GM21423 (cell line): ENCODE data around the gene CRADD.
A peak's percentile ranks its signal among the peaks of the same experiment; 100 is the strongest.
"Not testable (repeated sequence)": the region's sequence is repeated elsewhere in the genome, so short reads cannot be mapped to it uniquely, and the experiment has no call there.

Experiments used
- ATAC-seq: cut with Tn5 transposase; IDR thresholded peaks from one replicate; pipeline ENCODE4 v1.9.1; 2021; ENCODE audit warnings: mild to moderate bottlenecking, moderate library complexity; ENCODE audit not compliant: unreplicated experiment

CRADD gene

GRCh38 chr12:93780886-93781285 lies 103.7 kb downstream of the CRADD start:
- ATAC-seq, result not testable (repeated sequence)

DNA sequence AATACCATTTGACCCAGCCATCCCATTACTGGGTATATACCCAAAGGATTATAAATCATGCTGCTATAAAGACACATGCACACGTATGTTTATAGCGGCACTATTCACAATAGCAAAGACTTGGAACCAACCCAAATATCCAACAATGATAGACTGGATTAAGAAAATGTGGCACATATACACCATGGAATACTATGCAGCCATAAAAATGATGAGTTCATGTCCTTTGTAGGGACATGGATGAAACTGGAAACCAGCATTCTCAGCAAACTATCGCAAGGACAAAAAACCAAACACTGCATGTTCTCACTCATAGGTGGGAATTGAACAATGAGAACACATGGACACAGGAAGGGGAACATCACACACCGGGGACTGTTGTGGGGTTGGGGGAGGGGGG lies 104.8 kb downstream of the CRADD start:
- ATAC-seq, result not testable (repeated sequence)

GRCh38 chr12:93782853-93783252 lies 105.7 kb downstream of the CRADD start:
- ATAC-seq, result no peak

DNA sequence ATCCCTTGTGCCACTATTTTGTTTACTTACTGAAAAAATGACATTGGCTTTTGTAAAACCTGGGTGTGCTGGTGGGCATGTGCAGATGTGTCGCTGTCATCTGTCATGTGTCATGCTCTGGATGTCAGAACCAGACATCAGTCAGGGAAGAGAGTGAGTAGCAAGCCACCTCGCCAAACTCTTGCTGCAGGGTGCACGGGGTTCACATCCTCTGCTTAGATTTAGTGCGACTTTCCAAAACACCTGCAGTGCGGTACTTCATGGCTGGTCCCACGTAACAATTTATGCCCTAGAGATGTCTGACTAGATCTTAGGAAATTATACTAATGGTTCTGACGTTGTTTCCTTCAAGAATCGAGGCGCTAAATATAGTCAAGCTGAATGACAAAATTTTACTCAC lies 106.7 kb downstream of the CRADD start:
- ATAC-seq, result no peak

DNA sequence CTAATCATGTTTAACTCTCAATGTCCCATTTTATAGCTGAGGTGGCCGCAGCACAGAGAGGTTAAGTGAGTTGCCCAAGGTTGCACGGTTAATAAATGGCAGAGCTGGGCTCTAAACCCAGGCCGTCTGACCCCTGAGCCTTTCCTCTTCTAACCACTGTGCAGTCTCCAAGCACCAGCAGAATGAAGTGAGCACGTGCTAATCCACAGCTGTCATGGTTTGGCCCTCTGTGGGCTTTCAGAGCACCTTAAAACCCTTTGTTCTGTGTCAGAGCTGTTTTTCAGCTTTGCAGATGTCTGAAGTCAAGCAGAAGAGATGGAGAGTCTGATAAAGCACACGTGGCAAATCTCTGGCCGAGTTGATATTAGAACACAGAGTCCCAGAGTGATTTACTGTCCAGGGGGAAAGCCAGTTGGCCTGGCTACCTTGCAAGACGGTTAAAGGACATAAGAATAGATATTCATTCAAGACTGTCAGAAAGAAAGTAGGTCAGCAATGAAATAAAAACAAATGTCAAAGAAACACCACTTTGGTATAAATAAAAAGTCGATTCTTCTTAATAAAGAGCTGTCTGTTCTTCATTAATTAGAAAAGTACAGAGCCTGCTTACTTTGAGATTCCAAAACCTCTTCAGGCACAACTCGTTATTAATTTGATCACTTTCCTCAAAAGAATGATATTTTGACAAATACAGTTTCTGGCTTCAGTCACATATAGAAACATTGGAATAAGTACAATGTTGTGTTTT lies 107.3 kb downstream of the CRADD start:
- ATAC-seq, result peak; percentile 72

DNA sequence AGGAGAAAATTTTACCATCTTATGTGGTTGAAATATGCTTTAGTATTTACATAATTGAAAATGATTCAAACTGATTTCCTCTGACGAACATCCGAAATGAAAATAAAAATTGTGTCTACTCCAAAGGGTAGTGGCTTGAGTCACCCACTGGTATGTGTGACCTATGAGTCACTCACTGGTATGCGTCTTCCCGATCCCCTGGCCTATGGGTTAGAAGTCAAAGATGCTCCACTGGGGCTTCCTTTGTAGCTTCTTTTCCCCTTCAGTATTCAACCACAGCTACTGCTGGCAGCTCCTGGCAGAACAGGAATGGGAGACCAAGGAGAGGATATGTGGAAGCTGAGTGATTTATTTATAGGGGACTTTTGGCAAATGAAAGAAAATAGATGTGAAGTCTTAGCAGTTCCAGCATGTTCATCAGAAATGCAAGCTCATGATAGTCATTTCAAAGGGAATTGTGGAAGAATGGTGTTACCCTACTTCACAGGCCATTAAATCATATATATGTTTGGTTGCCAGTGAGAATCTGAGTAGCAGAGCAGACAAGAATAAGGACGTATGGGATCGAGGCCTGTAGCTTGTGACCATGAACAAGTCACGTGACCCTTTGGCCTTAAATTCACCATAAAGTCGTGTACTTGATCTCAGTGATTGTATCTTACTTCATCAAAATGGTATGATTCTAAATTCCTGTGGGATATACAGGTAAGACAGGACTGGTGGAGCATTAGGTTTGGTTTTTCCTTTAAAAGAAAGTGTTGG lies 108.3 kb downstream of the CRADD start:
- no peak for ATAC-seq

- ATAC-seq, result no peak
Measured at GRCh38 chr12:93786656-93787397, 109.7 kb downstream of the CRADD start.

DNA sequence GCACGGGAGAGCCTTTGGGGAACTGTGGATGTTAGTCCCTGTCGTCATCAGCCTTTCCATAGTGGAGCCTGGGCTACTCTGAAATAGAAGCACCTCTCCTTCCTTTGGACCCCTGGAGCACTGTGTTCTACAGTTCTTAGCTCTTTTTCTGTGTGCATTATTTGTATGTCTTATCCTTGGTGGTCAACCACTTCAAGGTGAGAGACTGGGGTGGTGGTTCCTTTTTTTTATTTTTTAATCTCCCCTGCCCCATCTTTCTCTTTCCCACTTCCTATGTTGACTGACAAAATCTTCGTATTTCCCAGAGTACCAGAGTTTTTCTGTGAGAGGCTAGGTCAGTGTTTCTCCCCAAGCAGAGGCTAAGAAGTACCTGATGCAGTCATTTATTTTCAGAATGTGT lies 111.7 kb downstream of the CRADD start:
- ATAC-seq, result no peak

DNA sequence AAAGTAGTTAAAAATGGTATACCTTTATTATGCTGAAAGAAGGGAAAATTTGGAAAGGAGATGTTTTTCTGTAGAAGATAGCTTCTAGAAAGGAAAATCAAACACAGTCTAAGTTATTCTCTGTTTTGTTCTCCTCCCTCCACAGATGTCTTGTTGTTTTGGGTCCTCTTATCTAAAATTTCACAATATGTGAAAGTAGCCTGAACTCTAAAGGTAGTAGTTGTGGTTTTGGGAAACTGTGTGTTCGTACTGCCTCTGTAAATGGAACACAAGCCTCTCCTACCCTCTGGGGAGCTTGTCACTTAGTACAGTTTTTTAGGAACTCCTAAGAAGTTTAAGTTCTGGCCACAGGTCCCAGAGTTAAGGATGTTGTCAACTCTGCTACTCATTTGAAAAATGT lies 112.6 kb downstream of the CRADD start:
- ATAC-seq, result no peak

GRCh38 chr12:93790472-93791152 lies 113.4 kb downstream of the CRADD start:
- no peak for ATAC-seq

- no peak for ATAC-seq
Measured at GRCh38 chr12:93793007-93793406, 115.8 kb downstream of the CRADD start.

DNA sequence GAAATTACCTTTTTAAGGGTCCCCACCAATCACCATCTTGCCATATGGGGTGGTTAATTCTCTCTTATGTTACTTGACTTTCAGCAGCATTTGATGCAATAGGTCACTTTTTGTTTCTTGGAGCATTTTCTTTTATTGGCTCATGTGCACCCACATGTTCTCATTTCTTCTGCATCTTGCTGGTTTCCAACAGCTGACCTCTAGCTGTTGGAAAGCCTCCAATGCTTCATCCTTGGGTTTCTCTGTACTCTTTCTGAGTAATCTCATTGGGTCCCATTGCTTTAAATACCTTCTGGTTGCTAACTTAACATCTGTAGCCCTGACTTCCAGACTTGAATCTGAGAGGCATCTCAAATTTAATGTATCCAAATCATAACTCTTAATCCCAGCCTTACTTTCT lies 116.8 kb downstream of the CRADD start:
- no peak for ATAC-seq

DNA sequence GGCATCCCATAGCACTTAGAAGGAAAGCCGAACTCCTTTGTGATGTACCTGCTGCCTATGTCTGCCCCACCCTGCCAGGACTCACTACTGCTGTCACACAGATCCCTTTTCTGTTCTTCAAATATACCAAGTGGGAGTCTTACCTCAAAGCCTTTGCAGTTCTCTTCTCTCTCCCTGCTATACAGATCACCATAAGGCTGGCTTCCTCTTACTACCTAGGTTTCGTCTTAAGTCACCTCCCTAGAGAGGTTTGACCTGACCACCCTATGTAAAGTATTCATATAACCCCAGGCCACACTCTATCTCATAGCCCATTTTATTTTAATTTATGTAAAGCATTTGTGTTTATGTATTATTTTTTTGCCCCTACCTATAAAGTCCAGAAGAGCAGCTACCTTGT lies 117.6 kb downstream of the CRADD start:
- ATAC-seq, result no peak

- no peak for ATAC-seq
Measured at GRCh38 chr12:93795352-93795751, 118.2 kb downstream of the CRADD start.

- ATAC-seq, result no peak
Measured at GRCh38 chr12:93796729-93797128, 119.6 kb downstream of the CRADD start.

GRCh38 chr12:93798279-93799151 lies 121.3 kb downstream of the CRADD start:
- ATAC-seq, result no peak

DNA sequence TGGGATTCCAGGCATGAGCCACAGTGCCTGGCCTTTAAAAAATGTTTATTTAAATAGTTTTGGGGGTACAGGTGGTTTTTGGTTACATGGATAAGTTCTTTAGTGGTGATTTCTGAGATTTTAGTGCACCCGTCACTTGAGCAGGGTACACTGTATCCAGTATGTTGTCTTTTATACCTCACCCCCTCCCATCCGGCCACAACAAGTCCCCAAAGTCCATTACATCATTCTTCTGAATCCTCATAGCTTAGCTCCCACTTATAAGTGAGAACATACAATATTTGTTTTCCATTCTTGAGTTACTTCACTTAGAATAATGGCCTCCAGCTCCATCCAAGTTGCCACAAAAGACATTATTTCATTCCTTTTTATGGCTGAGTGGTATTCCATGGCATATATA lies 124.5 kb downstream of the CRADD start:
- ATAC-seq, result not testable (repeated sequence)

DNA sequence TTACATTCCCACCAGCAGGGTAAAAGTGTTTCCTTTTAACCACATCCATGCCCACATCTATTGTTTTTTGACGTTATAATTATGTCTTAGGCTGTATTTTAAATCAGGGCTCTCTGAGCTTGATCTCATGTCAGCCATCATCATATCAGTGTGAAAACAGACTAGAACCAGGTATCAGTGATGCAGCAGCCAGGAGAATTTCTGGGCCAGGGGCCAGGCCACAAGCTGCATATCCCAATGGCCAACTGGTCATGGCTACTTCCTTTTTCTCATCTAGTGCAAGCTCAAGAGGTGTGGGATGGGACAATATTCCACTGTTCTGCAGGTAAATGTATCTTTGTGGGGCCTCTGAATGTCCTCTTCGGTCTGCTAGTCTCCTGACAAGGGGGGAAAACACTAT lies 125.1 kb downstream of the CRADD start:
- no peak for ATAC-seq

GRCh38 chr12:93802698-93803423 lies 125.7 kb downstream of the CRADD start:
- no peak for ATAC-seq

DNA sequence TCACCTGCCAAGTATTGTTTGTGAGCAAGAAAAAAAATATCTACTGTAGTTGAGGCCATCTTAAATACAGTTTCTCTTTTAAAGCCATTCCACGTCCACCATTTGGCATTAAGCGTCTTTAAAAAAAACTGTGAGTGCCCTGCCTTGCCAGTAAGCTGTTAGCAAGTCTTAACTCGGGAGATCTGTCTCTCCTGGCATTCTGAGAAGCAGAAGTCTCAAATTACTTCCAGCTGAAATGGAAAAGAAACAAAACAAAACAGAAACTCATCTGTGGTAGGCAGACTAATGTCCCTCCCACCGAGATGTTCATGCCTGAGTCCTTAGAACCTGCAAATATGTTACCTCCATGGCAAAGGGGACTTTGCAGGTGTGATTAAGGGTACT lies 126.2 kb downstream of the CRADD start:
- no peak for ATAC-seq
